Tibial nerve (tissue), 4 donors: ENCODE results near the gene HOXD10. TPM values are rescaled to one million over a fixed set of nuclear protein-coding genes. Genes with fewer than 3 reads are reported as not detected.

ENCODE experiments used
- DNase-seq, 2 donors: peaks; one replicate each; pipeline ENCODE4 v3.0.0-alpha.2; 2019; ENCODE audit warnings: low spot score in 2 of 2
- H3K27ac ChIP-seq, 4 donors: fragments of 200-600 bp; sonication (generic) in 3 of 4; one replicate each; pipeline ENCODE4 v1.5.1; 2017 to 2019; ENCODE audit warnings: mild to moderate bottlenecking in 1 of 4
- H3K27me3 ChIP-seq, 2 donors: fragments of 200-600 bp; sonication (generic) in 1 of 2; one replicate each; pipeline versions ENCODE4 v1.5.1 to v1.6.0; 2017 to 2019
- H3K36me3 ChIP-seq, 3 donors: fragments of 200-600 bp; sonication (generic); one replicate each; pipeline ENCODE4 v1.5.1; 2018 to 2019
- H3K4me1 ChIP-seq, 4 donors: fragments of 200-600 bp; sonication (generic) in 3 of 4; one replicate each; pipeline ENCODE4 v1.5.1; 2017 to 2019
- H3K4me3 ChIP-seq, 4 donors: fragments of 200-600 bp; sonication (generic) in 3 of 4; one replicate each; pipeline ENCODE4 v1.5.1; 2017 to 2019; ENCODE audit warnings: mild to moderate bottlenecking in 1 of 4, moderate library complexity in 1 of 4
- H3K9me3 ChIP-seq, 4 donors: fragments of 200-600 bp; sonication (generic) in 3 of 4; one replicate each; pipeline ENCODE4 v1.5.1; 2017 to 2019
- EP300 ChIP-seq, 2 donors: sonication (generic); formaldehyde crosslinking; IDR thresholded peaks; one replicate each; pipeline ENCODE4 v1.6.1; 2017; ENCODE audit warnings: antibody characterized with exemption in 2 of 2, mild to moderate bottlenecking in 1 of 2
- POLR2A ChIP-seq, 2 donors: fragments of 450-650 bp; IDR thresholded peaks; one replicate each; pipeline ENCODE4 v1.6.1; 2017; ENCODE audit warnings: antibody characterized with exemption in 2 of 2, mild to moderate bottlenecking in 2 of 2, moderate library complexity in 2 of 2
- WGBS, 2 donors: methylation state at CpG; one replicate each; pipeline ENCODE4 v1.1.5; 2018; 5-methylcytosine and 5-hydroxymethylcytosine counted together
- total RNA-seq, 4 donors: library from RNA; depleted of rRNA; stranded (reverse); fragments of >200 nt; gene quantifications; one replicate each; pipeline ENCODE4 v1.1.0, GENCODE V29; 2016
- TF ChIP-seq, protein P1 (sequence below), 5 experiments: fragments of 200-600 bp in 3 of 5; fragments of 450-650 bp in 2 of 5; sonication (generic) in 3 of 5; IDR thresholded peaks; one replicate each; pipeline ENCODE4 v1.5.1; 2016 to 2019; ENCODE audit warnings: antibody characterized with exemption in 5 of 5, mild to moderate bottlenecking in 3 of 5, moderate library complexity in 2 of 5

HOXD10 gene
- total RNA-seq, 4 donors from 2014 or later: 0.39 to 2.1 (median 1.1) TPM

DNA sequence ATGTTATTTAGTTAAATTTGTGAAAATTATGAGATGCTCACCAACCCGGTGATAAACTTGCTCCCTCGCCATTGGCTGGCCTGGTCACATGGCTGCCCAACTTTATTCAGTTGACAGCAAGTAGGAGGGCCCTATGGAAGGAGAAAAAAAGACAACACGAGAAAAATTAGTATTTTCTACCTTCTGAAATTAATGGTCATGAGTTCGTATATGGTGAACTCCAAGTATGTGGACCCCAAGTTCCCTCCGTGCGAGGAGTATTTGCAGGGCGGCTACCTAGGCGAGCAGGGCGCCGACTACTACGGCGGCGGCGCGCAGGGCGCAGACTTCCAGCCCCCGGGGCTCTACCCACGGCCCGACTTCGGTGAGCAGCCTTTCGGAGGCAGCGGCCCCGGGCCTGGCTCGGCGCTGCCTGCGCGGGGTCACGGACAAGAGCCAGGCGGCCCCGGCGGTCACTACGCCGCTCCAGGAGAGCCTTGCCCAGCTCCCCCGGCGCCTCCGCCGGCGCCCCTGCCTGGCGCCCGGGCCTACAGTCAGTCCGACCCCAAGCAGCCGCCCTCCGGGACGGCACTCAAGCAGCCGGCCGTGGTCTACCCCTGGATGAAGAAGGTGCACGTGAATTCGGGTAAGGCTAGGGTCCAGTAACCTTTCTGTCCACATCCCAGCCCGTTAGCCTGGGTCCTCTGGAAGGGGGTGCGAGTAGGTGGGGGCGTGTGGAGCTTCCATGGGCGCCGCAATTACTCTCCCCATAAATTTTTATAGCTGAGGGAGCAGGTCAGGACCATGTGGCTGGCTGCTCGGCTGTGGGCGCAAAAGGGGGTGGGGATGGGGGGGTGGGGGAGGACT lies 35.1 kb downstream of the HOXD10 start, which contains the start of gene HOXD4:
HOXD4 (plus strand) TSS at position 109 of the 846 bp plus-strand sequence; CDS start at position 193, 84 bp downstream.
- H3K36me3 ChIP-seq: peaks cover 0 to 57% (median 0%) of the 10 kb centered on the region in 3 donors
- TF ChIP-seq EP300 (IDR thresholded peaks at IDR 0.05) (no peak), POLR2A (IDR thresholded peaks at IDR 0.05) (no peak)
- TF ChIP-seq, protein P1, sequence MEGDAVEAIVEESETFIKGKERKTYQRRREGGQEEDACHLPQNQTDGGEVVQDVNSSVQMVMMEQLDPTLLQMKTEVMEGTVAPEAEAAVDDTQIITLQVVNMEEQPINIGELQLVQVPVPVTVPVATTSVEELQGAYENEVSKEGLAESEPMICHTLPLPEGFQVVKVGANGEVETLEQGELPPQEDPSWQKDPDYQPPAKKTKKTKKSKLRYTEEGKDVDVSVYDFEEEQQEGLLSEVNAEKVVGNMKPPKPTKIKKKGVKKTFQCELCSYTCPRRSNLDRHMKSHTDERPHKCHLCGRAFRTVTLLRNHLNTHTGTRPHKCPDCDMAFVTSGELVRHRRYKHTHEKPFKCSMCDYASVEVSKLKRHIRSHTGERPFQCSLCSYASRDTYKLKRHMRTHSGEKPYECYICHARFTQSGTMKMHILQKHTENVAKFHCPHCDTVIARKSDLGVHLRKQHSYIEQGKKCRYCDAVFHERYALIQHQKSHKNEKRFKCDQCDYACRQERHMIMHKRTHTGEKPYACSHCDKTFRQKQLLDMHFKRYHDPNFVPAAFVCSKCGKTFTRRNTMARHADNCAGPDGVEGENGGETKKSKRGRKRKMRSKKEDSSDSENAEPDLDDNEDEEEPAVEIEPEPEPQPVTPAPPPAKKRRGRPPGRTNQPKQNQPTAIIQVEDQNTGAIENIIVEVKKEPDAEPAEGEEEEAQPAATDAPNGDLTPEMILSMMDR (IDR thresholded peaks at IDR 0.05): no peak
- no peak for DNase-seq
- no peaks in the 10 kb centered on the region for H3K4me1 ChIP-seq
- H3K27ac ChIP-seq: no peak within 1 kb of the TSS
- H3K4me3 ChIP-seq: no peak within 1 kb of the TSS
- H3K27me3 ChIP-seq: peaks cover 0 to 89% of the 10 kb centered on the region in 2 donors
- WGBS, 2 donors: 69 to 73% methylated on average over 34 to 53 of the region's 55 CpGs
- H3K9me3 ChIP-seq: no peaks in the 10 kb centered on the region

GRCh38 chr2:176152350-176153181 lies 36.0 kb downstream of the HOXD10 start:
- WGBS, 2 donors: 74 to 83% methylated on average over 42 to 48 of the region's 48 CpGs
- no peak for DNase-seq
- Histone ChIP-seq H3K27me3 (peaks cover 0 to 90% of the 10 kb centered on the region in 2 donors), H3K27ac (no peak overlapping the region), H3K9me3 (no peaks in the 10 kb centered on the region), H3K4me1 (peaks cover 0 to 8% (median 0%) of the 10 kb centered on the region in 4 donors), H3K36me3 (peaks cover 0 to 53% (median 0%) of the 10 kb centered on the region in 3 donors), H3K4me3 (no peak overlapping the region)
- TF ChIP-seq POLR2A (IDR thresholded peaks at IDR 0.05) (no peak), EP300 (IDR thresholded peaks at IDR 0.05) (no peak)
- TF ChIP-seq, protein P1 (IDR thresholded peaks at IDR 0.05): no peak

GRCh38 chr2:176154576-176155252 lies 38.1 kb downstream of the HOXD10 start:
- Histone ChIP-seq H3K36me3 (peaks cover 0 to 45% (median 0%) of the 10 kb centered on the region in 3 donors), H3K4me3 (no peak overlapping the region), H3K27me3 (peaks cover 0 to 92% of the 10 kb centered on the region in 2 donors), H3K4me1 (peaks cover 0 to 20% (median 2%) of the 10 kb centered on the region in 4 donors), H3K9me3 (no peaks in the 10 kb centered on the region), H3K27ac (no peak overlapping the region)
- WGBS, 2 donors: 84 to 85% methylated on average over 11 of the region's 11 CpGs
- TF ChIP-seq, protein P1 (IDR thresholded peaks at IDR 0.05): no peak
- TF ChIP-seq EP300 (IDR thresholded peaks at IDR 0.05) (no peak), POLR2A (IDR thresholded peaks at IDR 0.05) (no peak)
- DNase-seq: no peak

DNA sequence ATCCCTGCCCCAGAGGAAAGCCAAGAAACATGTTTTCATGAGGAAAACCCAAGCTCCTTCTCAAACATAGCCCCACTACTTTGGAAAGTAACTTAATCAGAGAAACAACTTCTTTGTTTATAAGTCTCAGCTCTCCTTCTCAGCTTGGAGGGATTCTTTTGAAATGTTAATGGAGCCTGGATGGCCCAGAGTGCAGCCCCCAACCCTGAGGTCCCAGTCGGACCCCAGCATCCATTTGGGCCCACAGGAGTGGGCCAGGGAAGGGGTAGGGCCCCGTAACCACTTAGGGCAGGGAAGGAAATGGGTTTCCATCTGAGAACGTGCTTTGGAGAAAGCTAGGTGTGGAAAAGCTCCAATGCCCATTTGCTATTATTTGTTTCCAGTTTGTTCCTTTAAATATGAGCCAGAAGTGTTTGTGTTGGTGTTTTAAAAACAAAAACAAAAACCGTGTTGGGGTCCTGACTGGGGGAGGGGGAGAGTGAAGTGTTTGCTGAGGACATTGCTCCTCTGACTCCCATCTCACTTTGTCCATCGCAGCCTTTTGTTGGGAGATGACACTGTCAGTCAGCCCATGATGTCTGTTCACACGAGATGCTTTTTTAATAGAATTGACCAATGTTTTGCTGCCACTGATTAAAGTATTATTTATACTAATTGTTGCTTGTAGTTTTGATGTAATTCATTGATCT lies 38.9 kb downstream of the HOXD10 start:
- no peak overlapping the region for H3K27ac ChIP-seq
- peaks cover 1 to 92% of the 10 kb centered on the region in 2 donors for H3K27me3 ChIP-seq
- H3K4me1 ChIP-seq: peaks cover 0 to 28% (median 9%) of the 10 kb centered on the region in 4 donors
- no peak overlapping the region for H3K4me3 ChIP-seq
- TF ChIP-seq POLR2A (IDR thresholded peaks at IDR 0.05): no peak
- TF ChIP-seq, protein P1 (IDR thresholded peaks at IDR 0.05): no peak
- no peak for TF ChIP-seq EP300 (IDR thresholded peaks at IDR 0.05)
- H3K36me3 ChIP-seq: peaks cover 0 to 37% (median 0%) of the 10 kb centered on the region in 3 donors
- WGBS, 2 donors: 78 to 82% methylated on average over 6 of the region's 6 CpGs
- DNase-seq: no peak
- H3K9me3 ChIP-seq: no peaks in the 10 kb centered on the region
